ENCODE data around the gene LPIN1.
"Not testable (repeated sequence)": the region's sequence is repeated elsewhere in the genome, so short reads cannot be mapped to it uniquely, and the experiment has no call there.

The LPIN1 gene

DNA sequence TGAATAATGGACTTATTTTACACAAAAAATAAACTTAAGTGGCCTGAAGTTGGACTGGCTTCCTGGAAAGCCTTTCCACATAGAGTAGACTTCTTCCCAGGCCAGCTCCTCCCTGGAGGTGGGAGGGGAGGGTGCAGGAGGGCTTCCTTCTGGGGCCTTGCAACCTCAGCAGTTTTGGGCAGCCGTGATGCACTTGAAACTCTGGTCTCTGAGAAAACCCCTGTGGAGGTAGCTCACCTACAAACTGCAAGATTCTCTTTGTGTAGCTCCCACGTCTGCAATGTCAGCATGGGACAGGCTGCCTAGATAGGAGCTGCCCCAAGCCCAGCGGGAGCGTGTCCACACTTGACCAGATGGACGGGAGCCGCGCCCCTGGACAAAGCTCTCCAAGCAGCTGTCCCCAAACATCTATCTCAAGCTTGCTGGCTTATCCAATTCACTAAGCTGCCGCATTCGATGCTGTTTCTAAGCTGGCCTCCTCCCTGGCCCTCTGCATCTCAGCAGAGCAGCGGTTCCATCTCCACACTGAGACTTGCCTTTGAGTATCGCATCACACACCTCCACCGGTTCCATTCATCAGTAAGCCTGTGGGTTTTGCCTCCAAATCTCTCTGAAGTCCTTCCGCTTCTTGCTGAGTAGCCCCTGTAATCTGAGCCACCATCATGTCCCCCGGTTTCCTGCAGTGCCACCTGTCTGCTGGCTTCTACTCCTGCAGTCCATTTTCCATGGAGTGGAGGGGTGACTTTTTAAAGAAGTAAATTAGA, 1.6 kb upstream of the LPIN1 start:
- no peak for DNase-seq

GRCh38 chr2:11745613-11746375, 638 bp upstream of the LPIN1 start:
- DNase-seq = no peak

DNA sequence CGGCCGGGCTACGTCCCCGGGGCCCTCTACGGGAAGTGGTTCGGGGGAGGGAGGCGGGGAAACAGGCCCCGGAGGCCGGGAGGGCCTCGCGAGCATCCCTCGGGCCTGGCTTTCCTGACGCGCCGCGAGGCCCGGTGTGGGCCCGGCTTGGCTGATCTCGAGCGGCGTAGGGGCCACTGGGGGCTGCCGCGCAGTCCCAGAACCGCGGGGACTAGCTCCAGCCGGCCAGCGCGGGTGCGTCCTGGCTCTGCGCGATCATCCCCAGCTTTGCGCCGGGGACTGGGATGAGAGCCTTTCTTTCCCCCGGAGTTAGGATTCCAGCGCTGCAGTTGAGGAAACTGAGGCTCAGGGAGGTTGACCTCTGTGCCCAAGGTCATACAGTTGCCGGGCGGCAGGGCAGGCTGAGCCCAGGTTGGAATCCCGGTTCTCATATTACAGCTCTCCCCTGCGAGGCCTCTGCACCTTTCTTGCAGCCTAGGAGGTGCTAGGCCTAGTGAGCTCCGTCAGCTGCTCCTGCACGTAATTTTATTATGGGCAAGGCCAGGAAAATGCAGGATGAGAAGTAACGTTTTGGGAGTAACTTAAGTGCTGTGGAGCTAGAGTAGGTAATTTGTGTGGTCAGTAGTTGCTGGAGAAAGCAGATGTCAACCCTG, 501 bp downstream of the LPIN1 start:
- DNase-seq = no peak

GRCh38 chr2:11748018-11748860, 1.8 kb downstream of the LPIN1 start:
- no peak for DNase-seq

GRCh38 chr2:11748861-11749645, 2.6 kb downstream of the LPIN1 start:
- DNase-seq = no peak

DNA sequence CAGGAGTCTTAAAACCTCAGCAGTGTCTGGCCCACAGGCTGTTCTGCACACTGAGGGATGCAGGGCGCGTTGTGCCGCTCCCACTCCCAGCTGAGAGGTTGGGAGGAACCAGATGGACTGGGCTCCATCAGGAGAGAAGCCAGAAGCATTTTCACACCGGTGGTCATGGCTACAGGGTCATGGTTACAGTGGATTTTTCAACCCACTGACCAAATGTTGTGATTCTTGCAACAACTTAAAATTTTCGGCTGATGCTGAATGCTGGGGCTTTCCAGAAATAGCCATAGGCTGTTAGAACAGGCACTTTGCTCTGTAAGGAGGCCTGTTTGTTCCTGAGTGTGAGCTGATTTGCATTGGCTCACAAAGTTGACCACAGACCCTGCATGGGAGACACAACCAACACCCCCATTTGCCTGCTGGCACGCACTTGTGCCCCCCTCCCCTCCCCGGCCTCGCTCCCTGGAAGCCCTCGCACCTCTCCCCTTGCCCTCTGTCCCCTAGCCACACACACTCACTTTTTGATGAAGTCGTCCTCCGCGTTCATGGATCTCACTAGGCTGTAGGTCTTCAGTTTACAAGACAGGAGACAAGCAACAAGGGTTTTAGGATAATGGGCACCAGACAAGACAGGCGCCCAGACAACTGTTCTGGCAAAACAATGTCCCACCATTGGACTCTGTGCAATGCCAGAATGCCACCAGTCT, 3.4 kb downstream of the LPIN1 start:
- DNase-seq = no peak

GRCh38 chr2:11750422-11750821, 4.0 kb downstream of the LPIN1 start:
- peak in 1 of 2 experiments; percentile 68 for DNase-seq

DNA sequence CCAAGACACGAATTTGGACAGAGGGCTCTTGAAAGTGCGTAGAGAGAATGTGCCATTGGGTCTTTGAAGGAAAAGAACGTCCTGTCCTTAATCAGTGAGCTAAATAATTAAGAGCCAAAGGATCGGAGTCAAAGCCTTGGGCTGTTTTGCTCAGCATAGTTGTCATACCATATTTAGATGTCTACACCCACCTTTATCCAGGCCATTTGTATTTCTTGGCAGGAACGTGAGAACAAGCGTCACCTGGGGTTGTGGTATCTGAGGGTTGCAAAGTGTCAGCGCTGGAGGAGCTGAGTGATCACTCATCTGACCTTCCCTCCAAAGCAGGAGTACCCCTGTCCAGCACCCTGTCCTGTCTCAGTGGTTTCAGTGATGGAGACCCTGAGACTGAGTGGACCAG, 4.5 kb downstream of the LPIN1 start:
- DNase-seq = no peak

DNA sequence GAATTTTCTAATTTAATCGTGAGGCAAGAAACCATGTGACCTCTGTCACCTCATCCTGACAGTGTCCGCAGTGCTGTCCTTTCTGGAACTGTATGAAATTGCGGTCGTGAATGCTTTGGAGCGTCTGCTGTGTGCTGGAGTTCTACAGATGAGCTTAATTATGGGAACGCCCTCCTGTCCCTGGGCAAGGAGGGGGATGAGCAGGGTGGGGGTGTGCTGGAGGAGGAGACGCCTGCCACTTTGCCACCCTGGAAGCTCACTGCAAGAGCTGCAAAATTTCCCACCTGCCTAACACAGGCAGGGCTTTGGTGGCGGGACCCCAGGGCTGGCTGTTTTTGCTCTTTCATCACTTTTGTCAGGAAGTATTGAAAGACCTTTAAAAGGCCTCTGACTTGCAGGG, 6.5 kb downstream of the LPIN1 start:
- DNase-seq = no peak

DNA sequence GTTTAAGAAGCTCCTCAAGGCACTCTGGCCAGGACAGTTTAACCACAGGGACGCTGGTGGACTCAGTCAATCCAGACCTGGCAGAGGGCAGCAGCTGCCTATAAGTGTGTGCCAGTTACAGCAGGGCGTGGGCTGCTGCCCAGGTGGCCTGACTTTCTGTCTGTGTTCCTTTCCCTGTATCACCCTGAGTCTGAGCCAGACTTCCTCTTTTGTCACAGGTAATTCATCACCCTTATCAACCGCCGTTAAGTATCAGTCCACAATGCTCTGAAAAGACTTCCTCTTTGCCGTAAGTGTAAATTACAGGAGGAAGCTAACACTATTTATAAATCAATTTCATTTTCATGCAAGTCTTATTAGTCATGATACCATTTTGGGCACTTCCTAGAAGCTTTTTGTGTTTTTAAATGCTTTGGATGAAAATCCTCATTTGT, 7.0 kb downstream of the LPIN1 start:
- peak in 1 of 2 experiments; percentile 52 for DNase-seq

DNA sequence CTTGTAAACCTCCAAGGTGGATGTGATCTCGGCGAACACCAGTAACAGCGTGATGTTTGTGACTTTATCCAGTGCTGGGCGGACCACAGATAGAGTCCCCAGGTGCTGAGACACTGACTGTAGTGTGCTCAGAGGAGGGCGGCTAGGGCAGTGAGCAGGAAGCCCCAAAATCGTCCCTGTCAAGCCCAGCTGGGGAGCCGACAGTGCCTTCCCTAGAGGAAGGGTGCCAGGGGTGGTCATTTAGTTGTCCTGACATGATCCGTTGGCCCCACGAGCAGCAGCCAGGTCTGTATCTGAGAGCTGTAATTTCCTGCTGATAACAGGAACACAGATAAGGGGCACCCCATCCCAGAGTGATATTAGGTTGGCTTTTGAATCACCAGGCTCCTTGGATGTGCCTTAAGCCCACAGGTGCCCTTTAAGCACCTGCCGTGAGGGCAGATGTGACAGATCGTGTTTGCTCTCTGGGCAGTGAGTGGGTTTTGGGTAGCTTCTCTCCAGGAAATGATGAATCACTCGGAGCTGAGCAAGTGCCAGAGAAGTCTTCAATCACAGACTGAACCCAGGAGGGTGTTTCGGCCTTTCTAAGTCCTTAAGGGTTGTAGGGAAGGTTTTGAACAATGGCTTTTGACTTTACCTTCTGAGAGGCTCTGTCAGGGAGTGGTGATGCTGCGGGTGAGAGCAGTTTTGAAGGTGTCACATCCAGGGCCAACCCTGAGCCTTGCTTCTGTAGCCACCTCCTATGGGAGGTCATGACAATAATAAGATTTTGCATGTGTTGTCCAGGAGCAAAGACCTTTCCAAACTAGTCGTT, 7.7 kb downstream of the LPIN1 start:
- DNase-seq = peak; percentile 49 to 86

DNA sequence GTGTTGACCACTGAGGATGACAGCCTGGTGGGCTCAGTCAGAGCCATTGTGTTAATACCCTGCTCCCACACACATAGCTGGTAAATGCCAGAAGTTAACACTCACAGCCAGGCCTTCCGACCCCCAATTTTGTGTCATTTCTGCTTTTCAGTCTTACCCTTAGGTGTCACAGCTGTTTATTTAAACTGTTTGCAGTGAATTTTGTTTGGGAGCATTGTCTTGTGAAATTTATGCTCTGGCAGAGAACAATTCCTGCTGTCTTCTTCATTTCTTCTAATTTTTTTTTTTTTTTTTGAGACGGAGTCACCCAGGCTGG, 8.2 kb downstream of the LPIN1 start:
- DNase-seq = no peak

DNA sequence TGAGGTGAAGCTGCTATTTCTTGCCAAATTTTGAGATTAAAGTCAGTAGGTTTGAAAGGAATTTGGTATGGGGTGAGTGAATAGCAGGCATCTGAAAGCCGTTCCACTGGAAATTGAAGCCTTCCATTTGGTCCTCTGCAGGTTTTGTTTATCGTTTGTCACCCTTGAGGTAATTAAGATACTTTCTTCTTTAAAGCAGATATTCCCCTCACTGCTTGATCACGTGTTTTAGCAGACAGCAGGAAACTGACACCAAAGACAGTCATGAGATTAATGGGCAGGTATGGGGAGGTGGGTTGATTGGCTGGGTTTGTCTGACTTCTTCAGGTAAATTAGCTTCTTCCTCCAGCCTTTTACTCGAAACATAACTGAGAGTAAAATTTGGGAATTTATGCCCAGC, 10.7 kb downstream of the LPIN1 start:
- peak in 1 of 2 experiments; percentile 44 for DNase-seq

DNA sequence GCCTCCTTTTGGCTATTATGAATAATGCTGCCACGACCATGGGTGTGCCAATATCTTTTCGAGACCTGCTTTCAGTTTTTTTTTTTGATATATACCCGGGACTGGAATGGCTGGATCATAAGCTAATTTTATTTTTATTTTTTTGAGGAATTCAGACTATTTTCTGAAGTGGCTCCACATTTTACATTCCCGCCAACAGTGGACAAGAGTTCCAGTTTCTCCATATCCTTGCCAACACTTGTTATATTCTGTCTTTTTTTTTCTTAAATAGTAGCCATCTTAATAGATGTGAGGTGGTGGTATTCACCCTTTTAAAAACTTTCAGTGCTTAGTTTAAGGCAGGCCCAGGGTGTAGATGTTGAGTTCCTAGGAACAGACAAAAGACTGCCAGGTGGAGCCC, 11.8 kb downstream of the LPIN1 start:
- DNase-seq = no peak

DNA sequence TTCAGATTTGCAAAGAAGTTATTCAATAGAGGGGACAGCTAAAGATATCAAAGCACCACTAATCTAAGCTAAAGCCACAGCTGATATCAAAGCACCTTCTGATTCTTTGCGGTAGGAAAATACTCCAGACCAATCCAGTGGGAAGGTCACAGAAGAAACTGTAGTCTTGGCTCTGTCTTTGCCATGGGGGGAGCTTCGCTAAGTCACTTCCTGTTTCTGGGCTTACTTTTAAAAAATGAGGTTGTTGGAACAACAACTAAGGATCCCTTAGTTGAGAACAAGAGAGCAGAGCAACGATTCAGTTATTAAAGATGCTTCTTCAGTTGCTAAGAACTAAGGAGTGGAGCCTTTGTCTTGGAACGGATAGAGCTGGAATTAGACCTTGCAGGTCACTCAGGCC, 12.2 kb downstream of the LPIN1 start:
- DNase-seq = no peak

DNA sequence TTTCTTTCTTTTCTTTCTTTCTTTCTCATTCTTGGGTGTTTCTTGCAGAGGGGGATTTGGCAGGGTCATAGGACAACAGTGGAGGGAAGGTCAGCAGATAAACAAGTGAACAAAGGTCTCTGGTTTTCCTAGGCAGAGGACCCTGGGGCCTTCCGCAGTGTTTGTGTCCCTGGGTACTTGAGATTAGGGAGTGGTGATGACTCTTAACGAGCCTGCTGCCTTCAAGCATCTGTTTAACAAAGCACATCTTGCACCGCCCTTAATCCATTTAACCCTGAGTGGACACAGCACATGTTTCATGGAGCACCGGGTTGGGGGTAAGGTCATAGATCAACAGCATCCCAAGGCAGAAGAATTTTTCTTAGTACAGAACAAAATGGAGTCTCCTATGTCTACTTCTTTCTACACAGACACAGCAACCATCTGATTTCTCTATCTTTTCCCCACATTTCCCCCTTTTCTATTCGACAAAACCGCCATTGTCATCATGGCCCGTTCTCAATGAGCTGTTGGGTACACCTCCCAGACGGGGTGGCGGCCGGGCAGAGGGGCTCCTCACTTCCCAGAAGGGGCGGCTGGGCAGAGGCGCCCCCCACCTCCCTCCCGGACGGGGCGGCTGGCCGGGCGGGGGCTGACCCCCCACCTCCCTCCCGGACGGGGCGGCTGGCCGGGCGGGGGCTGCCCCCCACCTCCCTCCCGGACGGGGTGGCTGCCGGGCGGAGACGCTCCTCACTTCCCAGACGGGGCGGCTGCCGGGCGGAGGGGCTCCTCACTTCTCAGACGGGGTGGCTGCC, 12.9 kb downstream of the LPIN1 start:
- DNase-seq = not testable (repeated sequence)

DNA sequence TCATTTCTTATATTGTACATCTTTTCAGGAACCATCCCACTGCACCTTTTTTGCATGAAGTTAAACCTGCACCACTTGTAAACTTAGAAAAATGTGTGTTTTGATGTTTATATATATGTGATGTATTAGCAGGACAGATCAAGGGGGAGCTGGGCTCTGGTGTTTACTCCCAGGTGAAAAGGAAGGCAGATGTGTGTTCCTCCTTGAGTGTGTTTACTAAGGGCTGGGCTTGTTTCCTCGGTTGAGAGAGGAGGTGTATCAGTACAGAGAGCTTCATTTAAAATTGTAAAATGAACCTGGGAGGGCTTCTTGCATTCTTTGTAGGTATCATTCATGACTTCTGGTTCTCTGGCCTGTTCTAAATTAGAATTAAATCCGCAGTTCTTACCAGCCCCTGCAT, 14.8 kb downstream of the LPIN1 start:
- DNase-seq = no peak

- no peak for DNase-seq
These were observed 15.6 kb downstream of the LPIN1 start for GRCh38 chr2:11762031-11762430.

- DNase-seq = no peak
These were observed 16.5 kb downstream of the LPIN1 start for GRCh38 chr2:11762799-11763461.

Measured in stimulated activated CD4-positive, alpha-beta T cell treated with anti-CD3 and anti-CD28 coated beads, Interleukin-4, amount 100 ng/mL, for 4 hours (primary cell).